Measurements from ENCODE around the gene DHX34. TPM values are rescaled to one million over a fixed set of nuclear protein-coding genes. Genes with fewer than 3 reads are reported as not detected.
"Not testable (repeated sequence)": the region's sequence is repeated elsewhere in the genome, so short reads cannot be mapped to it uniquely, and the experiment has no call there.

The DHX34 gene
- total RNA-seq, 2 donors from 2014 or later = 20.4 to 21.3 TPM

DNA sequence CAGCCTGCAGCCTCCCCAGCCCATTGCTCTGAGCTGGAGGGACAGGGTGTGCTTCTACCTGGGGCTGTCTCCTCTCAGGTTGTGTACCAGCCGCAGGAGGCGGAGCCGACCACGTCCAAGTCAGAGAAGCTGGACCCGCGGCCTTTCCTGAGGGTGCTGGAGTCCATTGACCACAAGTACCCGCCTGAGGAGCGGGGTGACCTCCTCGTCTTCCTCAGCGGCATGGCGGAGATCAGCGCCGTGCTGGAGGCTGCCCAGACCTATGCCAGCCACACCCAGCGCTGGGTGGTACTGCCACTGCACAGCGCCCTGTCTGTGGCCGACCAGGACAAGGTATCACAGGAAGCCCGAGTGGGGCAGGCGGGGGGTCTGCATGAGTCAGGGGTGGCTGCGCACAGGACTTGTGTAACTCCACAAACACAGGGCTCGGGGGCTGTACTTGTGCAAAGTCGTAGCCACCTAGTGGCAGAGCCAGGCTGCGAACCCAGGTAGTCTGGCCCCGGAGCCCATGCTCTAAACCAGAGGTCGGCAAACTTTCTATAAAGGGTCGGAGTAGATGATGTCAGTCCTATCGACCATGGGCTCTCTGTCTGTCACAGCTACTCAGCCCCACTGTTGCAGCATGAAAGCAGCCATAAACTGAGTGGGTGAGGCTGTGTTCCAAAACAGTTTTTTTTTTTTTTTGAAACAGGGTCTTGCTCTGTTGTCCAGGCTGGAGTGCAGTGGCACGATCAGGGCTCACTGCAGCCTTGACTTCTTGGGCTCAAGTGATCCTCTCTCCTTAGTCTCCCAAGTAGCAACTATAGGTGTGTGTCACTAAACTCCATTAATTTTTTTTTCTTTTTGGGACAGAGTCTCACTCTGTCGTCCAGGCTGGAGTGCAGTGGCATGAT, 8.9 kb downstream of the DHX34 start:
- no peak for ATAC-seq (ENCODE audit: insufficient number of reproducible peaks, low FRiP score, low read depth)
- DNase-seq (ENCODE audit: low spot score) = no peak
- TF ChIP-seq CTCF (IDR thresholded peaks at IDR 0.05) = no peak
- H3K4me1 ChIP-seq (ENCODE audit: control insufficient read depth in 1 of 2, low read depth in 2 of 2) = no peaks in the 10 kb centered on the region
- no peak overlapping the region for H3K4me3 ChIP-seq
- no peaks in the 10 kb centered on the region for H3K27me3 ChIP-seq (replicated peaks; ENCODE audit: insufficient read depth)
- no peak overlapping the region for H3K27ac ChIP-seq
- no peaks in the 10 kb centered on the region for H3K9me3 ChIP-seq
- peaks cover 82% of the 10 kb centered on the region for H3K36me3 ChIP-seq

DNA sequence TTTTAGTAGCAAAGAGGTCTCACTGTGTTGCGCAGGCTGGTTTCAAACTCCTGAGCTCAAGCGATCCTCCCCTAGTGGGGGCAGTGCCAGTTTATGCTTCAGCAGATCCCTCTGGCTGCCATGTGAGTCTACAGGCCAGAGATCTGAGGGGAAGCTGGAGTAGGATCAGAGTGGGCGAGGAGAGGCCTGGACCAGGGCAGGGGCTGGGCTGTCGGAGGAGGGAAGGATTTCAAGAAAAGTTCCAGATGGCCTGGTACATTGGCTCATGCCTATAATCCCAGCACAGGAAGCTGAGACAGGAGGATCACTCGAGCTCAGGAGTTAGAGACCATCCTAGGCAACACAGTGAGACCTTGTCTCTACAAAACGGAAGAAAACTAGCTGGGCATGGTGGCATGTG, 9.8 kb downstream of the DHX34 start:
- Histone ChIP-seq H3K27ac (no peak overlapping the region), H3K9me3 (no peaks in the 10 kb centered on the region), H3K27me3 (replicated peaks; ENCODE audit: insufficient read depth) (no peaks in the 10 kb centered on the region), H3K36me3 (peaks cover 80% of the 10 kb centered on the region), H3K4me1 (ENCODE audit: control insufficient read depth in 1 of 2, low read depth in 2 of 2) (no peaks in the 10 kb centered on the region), H3K4me3 (no peak overlapping the region)
- ATAC-seq (ENCODE audit: insufficient number of reproducible peaks, low FRiP score, low read depth) = no peak
- no peak for DNase-seq (ENCODE audit: low spot score)
- no peak for TF ChIP-seq CTCF (IDR thresholded peaks at IDR 0.05)

DNA sequence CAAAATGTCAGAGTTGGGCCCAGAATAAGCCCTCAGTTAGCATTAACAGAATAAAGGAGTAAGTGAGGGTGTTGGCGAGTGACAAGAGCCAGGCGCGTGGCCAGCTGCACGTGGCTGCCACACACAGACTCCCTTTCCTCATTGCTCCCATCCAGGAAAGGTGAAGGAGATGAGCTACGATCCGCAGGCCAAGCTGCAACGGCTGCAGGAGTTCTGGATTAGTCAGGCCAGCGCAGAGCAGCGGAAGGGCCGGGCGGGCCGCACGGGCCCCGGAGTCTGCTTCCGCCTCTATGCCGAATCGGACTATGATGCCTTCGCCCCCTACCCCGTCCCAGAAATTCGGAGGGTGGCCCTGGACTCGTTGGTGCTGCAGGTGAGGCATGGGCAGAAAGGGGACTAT, 13.2 kb downstream of the DHX34 start:
- no peak for DNase-seq (ENCODE audit: low spot score)
- no peaks in the 10 kb centered on the region for H3K9me3 ChIP-seq
- no peak overlapping the region for H3K4me3 ChIP-seq
- no peaks in the 10 kb centered on the region for H3K27me3 ChIP-seq (replicated peaks; ENCODE audit: insufficient read depth)
- peaks cover 67% of the 10 kb centered on the region for H3K36me3 ChIP-seq
- H3K4me1 ChIP-seq (ENCODE audit: control insufficient read depth in 1 of 2, low read depth in 2 of 2) = no peaks in the 10 kb centered on the region
- no peak for ATAC-seq (ENCODE audit: insufficient number of reproducible peaks, low FRiP score, low read depth)
- no peak for TF ChIP-seq CTCF (IDR thresholded peaks at IDR 0.05)
- H3K27ac ChIP-seq = no peak overlapping the region

- Histone ChIP-seq H3K9me3 (no peaks in the 10 kb centered on the region), H3K4me3 (no peak overlapping the region), H3K27me3 (replicated peaks; ENCODE audit: insufficient read depth) (no peaks in the 10 kb centered on the region), H3K27ac (no peak overlapping the region), H3K36me3 (peaks cover 52% of the 10 kb centered on the region), H3K4me1 (ENCODE audit: control insufficient read depth in 1 of 2, low read depth in 2 of 2) (no peaks in the 10 kb centered on the region)
- ATAC-seq (ENCODE audit: insufficient number of reproducible peaks, low FRiP score, low read depth) (no peak), DNase-seq (ENCODE audit: low spot score) (no peak)
- TF ChIP-seq CTCF (IDR thresholded peaks at IDR 0.05) = no peak
Observed at GRCh38 chr19:47363758-47364531, 14.8 kb downstream of the DHX34 start.

- H3K4me1 ChIP-seq (ENCODE audit: control insufficient read depth in 1 of 2, low read depth in 2 of 2); H3K27ac ChIP-seq; H3K27me3 ChIP-seq (replicated peaks; ENCODE audit: insufficient read depth); H3K4me3 ChIP-seq; H3K9me3 ChIP-seq; DNase-seq (ENCODE audit: low spot score); ATAC-seq (ENCODE audit: insufficient number of reproducible peaks, low FRiP score, low read depth): not testable (repeated sequence)
- peaks cover 42% of the 10 kb centered on the region for H3K36me3 ChIP-seq
Observed at GRCh38 chr19:47365455-47365854, 16.3 kb downstream of the DHX34 start.
